Sigmoid colon (tissue), 7 donors: ENCODE data around the gene PTGS1. TPM values are rescaled to one million over a fixed set of nuclear protein-coding genes. Genes with fewer than 3 reads are reported as not detected.
A peak's percentile ranks its signal among the peaks of the same experiment; 100 is the strongest.

Experiments
- DNase-seq: peaks from one replicate; pipeline ENCODE4 v3.0.0-alpha.2; 2019
- H3K27ac ChIP-seq, 4 donors: fragments of 200-600 bp; sonication (generic); one replicate each; pipeline ENCODE4 v1.5.1; 2016 to 2019; ENCODE audit warnings: mild to moderate bottlenecking in 1 of 4
- H3K27me3 ChIP-seq, 3 donors: fragments of 200-600 bp; sonication (generic); one replicate each; pipeline ENCODE4 v1.5.1; 2019; ENCODE audit warnings: mild to moderate bottlenecking in 1 of 3
- H3K36me3 ChIP-seq, 4 donors: fragments of 200-600 bp; sonication (generic); one replicate each; pipeline ENCODE4 v1.5.1; 2016 to 2019
- H3K4me1 ChIP-seq, 4 donors: fragments of 200-600 bp; sonication (generic); one replicate each; pipeline ENCODE4 v1.5.1; 2017 to 2019
- H3K4me3 ChIP-seq, 4 donors: fragments of 200-600 bp; sonication (generic); one replicate each; pipeline ENCODE4 v1.5.1; 2017 to 2019; ENCODE audit warnings: mild to moderate bottlenecking in 2 of 4, moderate library complexity in 1 of 4
- H3K9me3 ChIP-seq, 4 donors: fragments of 200-600 bp in 3 of 4; sonication (generic) in 3 of 4; one replicate each; pipeline versions ENCODE4 v1.5.1 to v1.6.1; 2013 to 2019
- EP300 ChIP-seq, 4 donors: sonication (generic); formaldehyde crosslinking; IDR thresholded peaks; one replicate each; pipeline ENCODE4 v1.6.1; 2017; ENCODE audit warnings: antibody characterized with exemption in 4 of 4
- POLR2A ChIP-seq, 2 donors: fragments of 450-650 bp; IDR thresholded peaks; one replicate each; pipeline ENCODE4 v1.6.1; 2016; ENCODE audit warnings: antibody characterized with exemption in 2 of 2, mild to moderate bottlenecking in 2 of 2, moderate library complexity in 2 of 2
- POLR2AphosphoS5 ChIP-seq, 4 donors: sonication (generic); formaldehyde crosslinking; IDR thresholded peaks; one replicate each; pipeline ENCODE4 v1.6.1; 2017; ENCODE audit warnings: antibody characterized with exemption in 4 of 4
- WGBS, 2 donors: extraction: QIAGEN DNeasy Blood & Tissue Kit; methylation state at CpG; one replicate each; pipeline ENCODE4 v1.1.7; 2013; 5-methylcytosine and 5-hydroxymethylcytosine counted together
- intact Hi-C: fragments of 100-400 bp; cut with DNase I; formaldehyde crosslinking; loops from one replicate; pipeline ENCODE4 v1.15.1; 2023
- polyA plus RNA-seq, 3 donors: library from polyadenylated mRNA; stranded (reverse); fragments of 200-250 nt; gene quantifications; one replicate each; pipeline ENCODE4 v1.2.3, GENCODE V29; 2013
- total RNA-seq, 4 donors: library from RNA; depleted of rRNA; stranded (reverse); fragments of >200 nt; gene quantifications; one replicate each; pipeline ENCODE4 v1.1.0, GENCODE V29; 2016
- TF ChIP-seq, protein P1 (sequence below), 4 experiments: fragments of 450-650 bp in 3 of 4; fragments of 200-600 bp in 1 of 4; IDR thresholded peaks; one replicate each; pipeline ENCODE4 v1.5.1; 2016 to 2019; ENCODE audit warnings: antibody characterized with exemption in 4 of 4, mild to moderate bottlenecking in 3 of 4, moderate library complexity in 2 of 4
- donor health status: healthy with polysubstance abuse.
- donor health status: Bipolar disorder and iron deficiency.
- donor health status: healthy.

Gene PTGS1
- total and polyA plus RNA-seq, 7 donors, result 3.0 to 150 (median 72.6) TPM

GRCh38 chr9:122347348-122348287 is 23.2 kb upstream of the PTGS1 start:
- DNase-seq, result no peak
- Histone ChIP-seq H3K4me3 (peak overlapping the region; percentile 29 to 67 (median 59)), H3K27me3 (no peaks in the 10 kb centered on the region), H3K36me3 (no peaks in the 10 kb centered on the region), H3K9me3 (no peaks in the 10 kb centered on the region), H3K4me1 (peaks cover 0 to 23% (median 13%) of the 10 kb centered on the region in 4 donors), H3K27ac (peak overlapping the region; percentile 75 to 84 (median 78))
- intact Hi-C loops, result loop anchor here (2.0 to 5.0 kb wide), 2 partner anchors 83 to 105 kb away; partner anchors contain the start of genes MRRF and RBM18
- TF ChIP-seq POLR2A (IDR thresholded peaks at IDR 0.05) (no peak), EP300 (IDR thresholded peaks at IDR 0.05) (no peak)
- 15 to 44% methylated on average over 16 of the region's 16 CpGs for WGBS, 2 donors

DNA sequence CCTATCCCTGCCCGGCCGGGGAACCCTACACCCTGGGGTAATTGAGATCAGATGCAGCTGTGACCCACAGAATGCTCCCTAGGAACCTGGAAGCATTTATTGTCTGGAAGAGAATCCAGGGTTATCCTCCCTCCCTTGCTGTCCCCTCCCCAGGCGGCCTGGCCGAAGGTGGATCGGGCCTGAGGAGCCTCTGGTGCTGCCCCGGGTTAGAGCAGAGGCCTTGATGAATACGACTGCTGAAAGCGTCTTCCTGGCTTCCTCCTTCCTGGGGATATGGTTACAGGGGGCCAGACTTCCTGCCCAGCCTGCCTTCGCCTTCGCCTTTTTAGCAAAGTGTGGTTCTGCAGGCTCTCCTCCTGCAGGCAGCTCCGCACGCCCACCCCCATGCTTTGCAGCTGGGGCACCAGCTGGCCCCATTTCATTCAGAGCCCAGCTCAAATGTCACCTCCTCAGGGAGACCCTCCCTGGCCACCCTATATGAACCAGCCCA is 22.5 kb upstream of the PTGS1 start:
- Histone ChIP-seq H3K27ac (no peak overlapping the region), H3K9me3 (no peaks in the 10 kb centered on the region), H3K36me3 (no peaks in the 10 kb centered on the region), H3K4me3 (no peak overlapping the region), H3K4me1 (peaks cover 0 to 23% (median 13%) of the 10 kb centered on the region in 4 donors), H3K27me3 (no peaks in the 10 kb centered on the region)
- TF ChIP-seq EP300 (IDR thresholded peaks at IDR 0.05), result no peak
- TF ChIP-seq, protein P1, sequence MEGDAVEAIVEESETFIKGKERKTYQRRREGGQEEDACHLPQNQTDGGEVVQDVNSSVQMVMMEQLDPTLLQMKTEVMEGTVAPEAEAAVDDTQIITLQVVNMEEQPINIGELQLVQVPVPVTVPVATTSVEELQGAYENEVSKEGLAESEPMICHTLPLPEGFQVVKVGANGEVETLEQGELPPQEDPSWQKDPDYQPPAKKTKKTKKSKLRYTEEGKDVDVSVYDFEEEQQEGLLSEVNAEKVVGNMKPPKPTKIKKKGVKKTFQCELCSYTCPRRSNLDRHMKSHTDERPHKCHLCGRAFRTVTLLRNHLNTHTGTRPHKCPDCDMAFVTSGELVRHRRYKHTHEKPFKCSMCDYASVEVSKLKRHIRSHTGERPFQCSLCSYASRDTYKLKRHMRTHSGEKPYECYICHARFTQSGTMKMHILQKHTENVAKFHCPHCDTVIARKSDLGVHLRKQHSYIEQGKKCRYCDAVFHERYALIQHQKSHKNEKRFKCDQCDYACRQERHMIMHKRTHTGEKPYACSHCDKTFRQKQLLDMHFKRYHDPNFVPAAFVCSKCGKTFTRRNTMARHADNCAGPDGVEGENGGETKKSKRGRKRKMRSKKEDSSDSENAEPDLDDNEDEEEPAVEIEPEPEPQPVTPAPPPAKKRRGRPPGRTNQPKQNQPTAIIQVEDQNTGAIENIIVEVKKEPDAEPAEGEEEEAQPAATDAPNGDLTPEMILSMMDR (IDR thresholded peaks at IDR 0.05), result no peak
- TF ChIP-seq POLR2A (IDR thresholded peaks at IDR 0.05), result no peak
- no peak for TF ChIP-seq POLR2AphosphoS5 (IDR thresholded peaks at IDR 0.05)
- 55 to 74% methylated on average over 12 of the region's 12 CpGs for WGBS, 2 donors
- peak; percentile 25 for DNase-seq
- intact Hi-C loops, result loop anchor here (5.0 kb wide), 1 partner anchor 104 kb away; no protein-coding TSS in a partner anchor

DNA sequence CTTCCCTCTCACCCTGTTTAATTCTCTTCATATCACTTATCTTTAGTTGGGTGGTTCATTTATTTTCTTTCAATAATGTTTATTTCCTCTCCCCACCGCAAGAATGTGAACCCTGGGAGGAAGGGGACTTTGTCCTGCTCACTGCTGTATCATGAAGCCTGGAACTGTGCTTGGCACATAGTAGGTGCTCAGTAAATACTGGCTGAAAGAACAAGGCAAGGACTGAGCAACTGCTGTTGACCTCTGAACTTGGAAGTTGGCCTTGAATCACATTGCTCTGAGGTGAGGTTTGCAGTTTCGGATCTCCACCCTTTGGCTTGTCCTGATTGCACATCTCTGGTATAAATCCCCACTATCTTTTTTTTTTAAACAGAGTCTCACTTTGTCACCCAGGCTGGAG is 22.0 kb upstream of the PTGS1 start:
- Histone ChIP-seq H3K4me1 (peaks cover 0 to 23% (median 13%) of the 10 kb centered on the region in 4 donors), H3K27ac (no peak overlapping the region), H3K36me3 (no peaks in the 10 kb centered on the region), H3K27me3 (no peaks in the 10 kb centered on the region), H3K4me3 (no peak overlapping the region), H3K9me3 (no peaks in the 10 kb centered on the region)
- DNase-seq, result no peak
- WGBS, 2 donors, result 29 to 55% methylated on average over 2 of the region's 2 CpGs
- TF ChIP-seq, protein P1 (IDR thresholded peaks at IDR 0.05), result no peak
- TF ChIP-seq POLR2A (IDR thresholded peaks at IDR 0.05) (no peak), EP300 (IDR thresholded peaks at IDR 0.05) (no peak), POLR2AphosphoS5 (IDR thresholded peaks at IDR 0.05) (no peak)
- intact Hi-C loops, result loop anchor here (5.0 kb wide), 1 partner anchor 104 kb away; no protein-coding TSS in a partner anchor

DNA sequence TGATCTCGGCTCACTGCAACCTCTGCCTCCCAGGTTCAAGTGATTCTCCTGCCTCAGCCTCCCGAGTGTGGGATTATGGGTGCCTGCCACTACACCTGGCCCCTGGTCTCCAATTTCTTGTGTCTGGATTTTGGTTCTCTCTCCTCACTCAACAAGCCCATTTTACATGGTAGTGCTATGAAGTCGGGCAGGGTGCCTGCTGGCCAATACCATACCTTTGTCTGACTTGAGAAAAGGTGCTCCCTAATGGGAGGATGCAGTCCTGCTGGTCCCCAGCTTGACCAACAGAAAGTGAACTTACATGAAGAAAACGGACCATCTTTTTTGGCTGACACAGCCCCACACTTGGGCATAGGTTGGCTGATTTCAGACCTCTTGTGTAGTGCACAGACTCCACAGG is 21.6 kb upstream of the PTGS1 start:
- Histone ChIP-seq H3K36me3 (no peaks in the 10 kb centered on the region), H3K27ac (no peak overlapping the region), H3K9me3 (no peaks in the 10 kb centered on the region), H3K27me3 (no peaks in the 10 kb centered on the region), H3K4me1 (peaks cover 0 to 23% (median 13%) of the 10 kb centered on the region in 4 donors), H3K4me3 (no peak overlapping the region)
- TF ChIP-seq POLR2AphosphoS5 (IDR thresholded peaks at IDR 0.05), result no peak
- TF ChIP-seq, protein P1 (IDR thresholded peaks at IDR 0.05), result no peak
- no peak for TF ChIP-seq EP300 (IDR thresholded peaks at IDR 0.05)
- TF ChIP-seq POLR2A (IDR thresholded peaks at IDR 0.05), result no peak
- intact Hi-C loops, result loop anchor here (5.0 kb wide), 1 partner anchor 103 kb away; no protein-coding TSS in a partner anchor
- 65 to 88% methylated on average over 4 of the region's 4 CpGs for WGBS, 2 donors
- DNase-seq, result peak; percentile 17
